ENCODE data around the gene CAMTA1. TPM values are rescaled to one million over a fixed set of nuclear protein-coding genes. Genes with fewer than 3 reads are reported as not detected.
"Not testable (repeated sequence)": the region's sequence is repeated elsewhere in the genome, so short reads cannot be mapped to it uniquely, and the experiment has no call there.

CAMTA1 gene
- polyA plus RNA-seq, 1 experiment: 23.1 TPM

- ChIA-PET POLR2A (no interaction called here), CTCF (interaction anchor here (0.6 to 1.3 kb wide), 3 partner anchors 52 to 78 kb away, joined by 3 to 4 read pairs (median 3); no protein-coding TSS in a partner anchor)
- no peaks in the 10 kb centered on the region for H3K36me3 ChIP-seq (ENCODE audit: control insufficient read depth, insufficient read depth, low read length)
- DNase-seq (ENCODE audit: low read depth): no peak
- H3K27me3 ChIP-seq (ENCODE audit: control insufficient read depth, insufficient read depth, low read length): no peaks in the 10 kb centered on the region; the same call in 1 of the 2 replicates
- TF ChIP-seq, protein P1, sequence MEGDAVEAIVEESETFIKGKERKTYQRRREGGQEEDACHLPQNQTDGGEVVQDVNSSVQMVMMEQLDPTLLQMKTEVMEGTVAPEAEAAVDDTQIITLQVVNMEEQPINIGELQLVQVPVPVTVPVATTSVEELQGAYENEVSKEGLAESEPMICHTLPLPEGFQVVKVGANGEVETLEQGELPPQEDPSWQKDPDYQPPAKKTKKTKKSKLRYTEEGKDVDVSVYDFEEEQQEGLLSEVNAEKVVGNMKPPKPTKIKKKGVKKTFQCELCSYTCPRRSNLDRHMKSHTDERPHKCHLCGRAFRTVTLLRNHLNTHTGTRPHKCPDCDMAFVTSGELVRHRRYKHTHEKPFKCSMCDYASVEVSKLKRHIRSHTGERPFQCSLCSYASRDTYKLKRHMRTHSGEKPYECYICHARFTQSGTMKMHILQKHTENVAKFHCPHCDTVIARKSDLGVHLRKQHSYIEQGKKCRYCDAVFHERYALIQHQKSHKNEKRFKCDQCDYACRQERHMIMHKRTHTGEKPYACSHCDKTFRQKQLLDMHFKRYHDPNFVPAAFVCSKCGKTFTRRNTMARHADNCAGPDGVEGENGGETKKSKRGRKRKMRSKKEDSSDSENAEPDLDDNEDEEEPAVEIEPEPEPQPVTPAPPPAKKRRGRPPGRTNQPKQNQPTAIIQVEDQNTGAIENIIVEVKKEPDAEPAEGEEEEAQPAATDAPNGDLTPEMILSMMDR (IDR thresholded peaks at IDR 0.05; ENCODE audit: insufficient read depth, low read depth, low read length): no peak
- H3K4me3 ChIP-seq (ENCODE audit: low read depth, low read length): no peak overlapping the region
Measured at GRCh38 chr1:7140251-7140650, 355.0 kb downstream of the CAMTA1 start.

DNA sequence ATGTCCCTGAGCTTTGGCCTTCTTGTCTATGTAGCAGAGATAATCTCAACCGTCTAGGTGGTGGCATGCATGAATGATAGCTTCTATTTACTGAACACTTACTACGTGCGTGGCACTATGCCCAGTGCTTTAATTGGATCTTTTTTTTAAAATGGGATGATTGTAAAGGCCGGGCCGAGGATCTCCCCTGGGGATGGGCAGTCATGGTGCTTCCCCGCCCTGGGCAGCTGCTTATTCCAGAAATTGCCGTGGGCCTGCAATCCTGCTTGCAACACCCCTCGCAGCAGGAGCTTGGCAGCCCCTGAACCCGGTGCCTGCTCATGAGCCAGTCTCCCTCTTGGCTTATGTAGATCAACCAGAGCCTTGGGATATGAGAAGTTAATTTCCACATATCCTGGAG is 360.7 kb downstream of the CAMTA1 start:
- H3K36me3 ChIP-seq (ENCODE audit: control insufficient read depth, insufficient read depth, low read length): no peaks in the 10 kb centered on the region
- no peak for DNase-seq (ENCODE audit: low read depth)
- no peaks in the 10 kb centered on the region; the same call in 1 of the 2 replicates for H3K27me3 ChIP-seq (ENCODE audit: control insufficient read depth, insufficient read depth, low read length)
- TF ChIP-seq, protein P1 (IDR thresholded peaks at IDR 0.05; ENCODE audit: insufficient read depth, low read depth, low read length): no peak
- H3K4me3 ChIP-seq (ENCODE audit: low read depth, low read length): no peak overlapping the region
- POLR2A ChIA-PET: no interaction called here
- CTCF ChIA-PET: interaction anchor here (1.3 kb wide), 1 partner anchor 9 kb away, joined by 3 read pairs; no protein-coding TSS in a partner anchor

GRCh38 chr1:7146710-7147109 is 361.5 kb downstream of the CAMTA1 start:
- no peak overlapping the region for H3K4me3 ChIP-seq (ENCODE audit: low read depth, low read length)
- TF ChIP-seq, protein P1 (IDR thresholded peaks at IDR 0.05; ENCODE audit: insufficient read depth, low read depth, low read length): no peak
- no peaks in the 10 kb centered on the region for H3K36me3 ChIP-seq (ENCODE audit: control insufficient read depth, insufficient read depth, low read length)
- DNase-seq (ENCODE audit: low read depth): no peak
- peaks cover 2% of the 10 kb centered on the region; the same call in 1 of the 2 replicates for H3K27me3 ChIP-seq (ENCODE audit: control insufficient read depth, insufficient read depth, low read length)
- ChIA-PET POLR2A (no interaction called here), CTCF (no interaction called here)

GRCh38 chr1:7147581-7148282 is 362.5 kb downstream of the CAMTA1 start:
- CTCF ChIA-PET; H3K27me3 ChIP-seq (ENCODE audit: control insufficient read depth, insufficient read depth, low read length); POLR2A ChIA-PET; H3K36me3 ChIP-seq (ENCODE audit: control insufficient read depth, insufficient read depth, low read length); H3K4me3 ChIP-seq (ENCODE audit: low read depth, low read length); DNase-seq (ENCODE audit: low read depth): not testable (repeated sequence)

- CTCF ChIA-PET: interaction anchor here (1.7 kb wide), 1 partner anchor 78 kb away, joined by 4 read pairs; no protein-coding TSS in a partner anchor
- no peaks in the 10 kb centered on the region for H3K36me3 ChIP-seq (ENCODE audit: control insufficient read depth, insufficient read depth, low read length)
- TF ChIP-seq, protein P1 (IDR thresholded peaks at IDR 0.05; ENCODE audit: insufficient read depth, low read depth, low read length): no peak
- DNase-seq (ENCODE audit: low read depth): no peak
- no peak overlapping the region for H3K4me3 ChIP-seq (ENCODE audit: low read depth, low read length)
- POLR2A ChIA-PET: no interaction called here
- H3K27me3 ChIP-seq (ENCODE audit: control insufficient read depth, insufficient read depth, low read length): peaks cover 8% of the 10 kb centered on the region
Measured at GRCh38 chr1:7149080-7149838, 364.0 kb downstream of the CAMTA1 start.
